Stimulated activated memory B cell treated with anti-CD40 and anti-IgM and Interleukin-4, amounts not matched to agents 10 μg/mL and 1 μg/mL and 100 μg/mL, for 72 hours (primary cell): ENCODE results near the gene IDH3G.
A peak's percentile ranks its signal among the peaks of the same experiment; 100 is the strongest.
"Not testable (repeated sequence)": the region's sequence is repeated elsewhere in the genome, so short reads cannot be mapped to it uniquely, and the experiment has no call there.

Source experiments
- ATAC-seq: fragments of 150-1000 bp; cut with Tn5 transposase; 2 replicates; pipeline ENCODE4 v1.10.0; 2021
- H3K27ac Mint-ChIP-seq: one replicate; pipeline ENCODE4 v1.8.0; 2022; ENCODE audit warnings: mild to moderate bottlenecking, mixed read lengths
- H3K27me3 Mint-ChIP-seq: one replicate; pipeline ENCODE4 v1.8.0; 2022; ENCODE audit warnings: mixed read lengths
- H3K36me3 Mint-ChIP-seq: one replicate; pipeline ENCODE4 v1.8.0; 2022; ENCODE audit warnings: mixed read lengths
- H3K4me1 Mint-ChIP-seq: one replicate; pipeline ENCODE4 v1.8.0; 2022; ENCODE audit warnings: mixed read lengths
- H3K4me3 Mint-ChIP-seq: one replicate; pipeline ENCODE4 v1.8.0; 2022; ENCODE audit warnings: mild to moderate bottlenecking, moderate library complexity, mixed read lengths
- H3K9me3 Mint-ChIP-seq: one replicate; pipeline ENCODE4 v1.8.0; 2022; ENCODE audit warnings: mixed read lengths

The IDH3G gene

GRCh38 chrX:153820601-153821000 lies 26.4 kb upstream of the IDH3G start:
- Mint-ChIP-seq H3K27me3 (peaks cover 46% of the 10 kb centered on the region), H3K9me3 (no peaks in the 10 kb centered on the region), H3K36me3 (no peaks in the 10 kb centered on the region), H3K4me3 (no peak overlapping the region), H3K4me1 (peaks cover 20% of the 10 kb centered on the region), H3K27ac (no peak overlapping the region)
- no peak for ATAC-seq

- Mint-ChIP-seq H3K4me3 (no peak overlapping the region), H3K9me3 (no peaks in the 10 kb centered on the region), H3K4me1 (peaks cover 29% of the 10 kb centered on the region), H3K27ac (no peak overlapping the region), H3K36me3 (no peaks in the 10 kb centered on the region), H3K27me3 (peaks cover 54% of the 10 kb centered on the region)
- no peak for ATAC-seq
Observed at GRCh38 chrX:153819384-153820040, 25.3 kb upstream of the IDH3G start.

- Mint-ChIP-seq H3K9me3 (no peaks in the 10 kb centered on the region), H3K4me3 (peak overlapping the region; percentile 7), H3K27ac (no peak overlapping the region), H3K36me3 (no peaks in the 10 kb centered on the region), H3K4me1 (peaks cover 29% of the 10 kb centered on the region), H3K27me3 (peaks cover 49% of the 10 kb centered on the region)
- peak; percentile 66 for ATAC-seq
Observed at GRCh38 chrX:153818571-153819383, 24.6 kb upstream of the IDH3G start.

- not testable (repeated sequence) for H3K36me3 Mint-ChIP-seq, ATAC-seq, H3K9me3 Mint-ChIP-seq, H3K4me3 Mint-ChIP-seq, H3K27ac Mint-ChIP-seq
- H3K4me1 Mint-ChIP-seq, result peaks cover 29% of the 10 kb centered on the region
- peaks cover 45% of the 10 kb centered on the region for H3K27me3 Mint-ChIP-seq
Observed at GRCh38 chrX:153818064-153818463, 23.9 kb upstream of the IDH3G start.

DNA sequence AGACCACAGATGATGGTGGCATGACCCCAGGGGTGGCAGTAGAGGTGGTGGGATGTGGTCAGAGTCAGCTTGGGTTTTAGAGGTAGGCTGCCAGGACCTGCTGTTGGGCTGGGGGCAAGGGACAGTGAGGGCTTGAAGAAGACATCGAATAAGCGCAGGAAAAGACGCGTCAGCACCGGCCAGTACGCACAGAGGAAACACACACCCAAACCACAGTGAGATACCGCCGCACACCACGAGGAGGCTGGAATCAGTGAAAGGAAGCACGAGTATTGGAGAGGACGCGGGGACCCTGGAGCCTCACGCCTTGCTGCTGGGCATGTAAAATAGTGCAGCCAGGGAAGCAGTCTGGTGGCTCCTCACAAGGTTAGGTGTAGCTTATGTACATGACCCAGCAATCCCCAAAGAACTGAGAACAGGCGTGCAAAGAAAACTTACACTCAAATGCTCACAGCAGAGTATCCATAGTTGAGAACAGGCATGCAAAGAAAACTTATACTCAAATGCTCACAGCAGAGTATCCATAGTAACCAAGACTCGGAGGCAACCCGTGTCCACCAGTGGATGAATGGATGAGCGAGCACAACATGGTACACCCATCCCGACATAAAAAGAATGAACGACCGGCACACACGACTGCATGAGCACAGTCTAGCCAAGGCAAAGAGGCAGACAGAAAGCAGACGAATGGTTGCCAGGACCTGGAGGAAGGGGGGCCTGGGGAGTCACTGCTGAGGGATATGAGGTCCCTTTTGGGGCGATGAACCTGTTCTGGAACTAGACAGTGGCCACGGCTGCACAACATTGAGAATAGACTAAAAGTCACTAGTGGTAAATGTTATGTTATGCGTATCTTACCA lies 22.9 kb upstream of the IDH3G start:
- Mint-ChIP-seq H3K4me1 (peaks cover 21% of the 10 kb centered on the region), H3K27ac (no peak overlapping the region), H3K4me3 (no peak overlapping the region), H3K27me3 (peaks cover 36% of the 10 kb centered on the region), H3K9me3 (no peaks in the 10 kb centered on the region), H3K36me3 (no peaks in the 10 kb centered on the region)
- no peak for ATAC-seq

- Mint-ChIP-seq H3K36me3 (no peaks in the 10 kb centered on the region), H3K27me3 (peaks cover 41% of the 10 kb centered on the region), H3K9me3 (no peaks in the 10 kb centered on the region), H3K27ac (no peak overlapping the region), H3K4me1 (peaks cover 18% of the 10 kb centered on the region), H3K4me3 (no peak overlapping the region)
- no peak for ATAC-seq
Observed at GRCh38 chrX:153814591-153815315, 20.6 kb upstream of the IDH3G start.

DNA sequence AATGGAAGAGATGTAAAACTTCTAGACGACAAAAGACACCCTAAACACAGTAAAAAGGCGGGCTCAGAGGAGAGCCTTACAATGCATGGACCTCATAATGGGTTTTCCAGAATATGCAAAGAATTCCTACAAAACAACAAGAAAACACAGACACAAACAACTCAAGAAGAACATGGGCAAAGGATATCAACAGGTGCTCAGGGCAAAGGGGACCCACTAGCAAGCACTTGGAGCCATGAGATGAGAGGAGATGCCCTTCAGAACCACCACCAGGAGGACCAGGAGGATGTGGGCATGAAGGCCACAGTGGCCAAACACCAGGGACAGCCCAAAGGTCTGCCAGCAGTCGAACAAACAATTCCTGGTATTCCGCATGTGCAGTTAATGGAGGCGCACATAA lies 19.0 kb upstream of the IDH3G start:
- no peak overlapping the region for H3K27ac Mint-ChIP-seq
- no peaks in the 10 kb centered on the region for H3K9me3 Mint-ChIP-seq
- H3K36me3 Mint-ChIP-seq, result no peaks in the 10 kb centered on the region
- H3K4me3 Mint-ChIP-seq, result no peak overlapping the region
- H3K4me1 Mint-ChIP-seq, result peaks cover 18% of the 10 kb centered on the region
- no peak for ATAC-seq
- H3K27me3 Mint-ChIP-seq, result peaks cover 39% of the 10 kb centered on the region

DNA sequence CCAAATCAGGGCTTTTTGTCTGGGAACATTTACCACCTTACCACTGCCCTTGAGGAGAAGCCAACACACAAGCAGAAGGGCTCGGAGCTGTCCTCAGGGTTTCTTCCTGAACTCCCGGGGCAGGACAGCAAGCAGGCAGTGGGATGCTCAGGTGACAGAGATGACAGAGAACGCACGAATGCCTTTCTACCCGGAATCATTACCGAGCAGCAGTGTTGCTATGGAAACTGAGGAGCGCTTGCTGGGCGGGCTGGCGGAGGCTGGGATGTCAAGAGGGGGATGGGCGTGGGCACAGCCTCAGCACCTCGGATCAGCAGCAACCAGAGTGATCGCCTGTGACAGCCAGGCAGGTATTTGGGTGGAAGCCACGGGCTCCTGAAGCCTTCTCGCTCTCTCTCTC lies 18.0 kb upstream of the IDH3G start:
- no peaks in the 10 kb centered on the region for H3K9me3 Mint-ChIP-seq
- no peak overlapping the region for H3K27ac Mint-ChIP-seq

GRCh38 chrX:153807976-153808375 lies 13.8 kb upstream of the IDH3G start:
- Mint-ChIP-seq H3K4me3 (no peak overlapping the region), H3K27me3 (peaks cover 18% of the 10 kb centered on the region), H3K9me3 (no peaks in the 10 kb centered on the region), H3K4me1 (no peaks in the 10 kb centered on the region), H3K36me3 (no peaks in the 10 kb centered on the region), H3K27ac (no peak overlapping the region)
- ATAC-seq, result no peak

More for the DNA sequence above, 18.0 kb upstream of the IDH3G start:
- no peaks in the 10 kb centered on the region for H3K36me3 Mint-ChIP-seq
- no peak overlapping the region for H3K4me3 Mint-ChIP-seq
- ATAC-seq, result no peak
- H3K4me1 Mint-ChIP-seq, result peaks cover 17% of the 10 kb centered on the region
- H3K27me3 Mint-ChIP-seq, result peaks cover 38% of the 10 kb centered on the region

GRCh38 chrX:153806999-153807575 lies 12.9 kb upstream of the IDH3G start:
- peaks cover 18% of the 10 kb centered on the region for H3K27me3 Mint-ChIP-seq
- no peak for ATAC-seq
- no peak overlapping the region for H3K27ac Mint-ChIP-seq
- no peaks in the 10 kb centered on the region for H3K36me3 Mint-ChIP-seq
- no peaks in the 10 kb centered on the region for H3K4me1 Mint-ChIP-seq
- no peaks in the 10 kb centered on the region for H3K9me3 Mint-ChIP-seq
- no peak overlapping the region for H3K4me3 Mint-ChIP-seq

DNA sequence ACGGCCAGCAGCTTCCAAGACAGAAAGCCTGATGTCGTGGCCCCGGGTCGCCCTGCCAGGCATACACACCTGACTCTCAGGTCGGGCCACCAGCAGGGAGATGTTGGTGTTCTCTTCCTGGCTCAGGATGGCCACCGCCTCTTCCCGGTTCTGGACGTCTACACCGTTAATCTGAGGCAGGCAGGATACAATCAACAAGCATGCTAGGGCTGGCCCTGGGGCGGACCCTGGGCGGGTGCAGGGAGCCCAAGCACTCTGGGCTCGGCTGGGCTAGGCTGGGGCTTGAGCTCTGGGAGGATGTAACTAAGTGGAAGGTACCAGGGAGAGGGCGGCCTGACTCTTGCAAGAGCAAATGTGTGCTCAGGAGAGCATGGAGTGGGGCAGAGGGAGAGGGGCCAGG lies 11.3 kb upstream of the IDH3G start:
- H3K27ac Mint-ChIP-seq, result no peak overlapping the region
- H3K36me3 Mint-ChIP-seq, result no peaks in the 10 kb centered on the region
- H3K9me3 Mint-ChIP-seq, result no peaks in the 10 kb centered on the region
- no peaks in the 10 kb centered on the region for H3K4me1 Mint-ChIP-seq
- peaks cover 18% of the 10 kb centered on the region for H3K27me3 Mint-ChIP-seq
- H3K4me3 Mint-ChIP-seq, result no peak overlapping the region
- ATAC-seq, result no peak

DNA sequence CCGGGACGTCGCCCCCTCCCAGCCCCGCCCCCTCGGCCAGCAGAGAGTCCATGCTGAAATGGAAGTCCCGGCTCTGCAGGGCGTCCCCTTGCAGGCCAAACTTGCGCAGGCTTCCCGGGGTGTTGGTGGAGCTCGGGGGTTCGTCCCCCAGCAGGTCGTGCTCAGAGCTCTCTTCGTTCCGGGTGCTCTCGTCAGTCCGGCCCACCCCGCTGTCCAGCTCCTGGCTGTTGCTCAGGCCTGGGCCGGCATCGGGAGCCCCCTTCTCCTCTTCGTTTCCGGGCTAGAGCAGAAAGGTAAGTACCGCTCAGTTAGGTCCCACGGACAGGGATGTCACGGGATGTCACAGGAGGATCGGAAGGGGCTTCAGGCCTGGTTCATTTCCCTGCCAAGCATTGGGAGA lies 10.4 kb upstream of the IDH3G start:
- no peak overlapping the region for H3K27ac Mint-ChIP-seq
- no peaks in the 10 kb centered on the region for H3K36me3 Mint-ChIP-seq
- peaks cover 11% of the 10 kb centered on the region for H3K27me3 Mint-ChIP-seq

DNA sequence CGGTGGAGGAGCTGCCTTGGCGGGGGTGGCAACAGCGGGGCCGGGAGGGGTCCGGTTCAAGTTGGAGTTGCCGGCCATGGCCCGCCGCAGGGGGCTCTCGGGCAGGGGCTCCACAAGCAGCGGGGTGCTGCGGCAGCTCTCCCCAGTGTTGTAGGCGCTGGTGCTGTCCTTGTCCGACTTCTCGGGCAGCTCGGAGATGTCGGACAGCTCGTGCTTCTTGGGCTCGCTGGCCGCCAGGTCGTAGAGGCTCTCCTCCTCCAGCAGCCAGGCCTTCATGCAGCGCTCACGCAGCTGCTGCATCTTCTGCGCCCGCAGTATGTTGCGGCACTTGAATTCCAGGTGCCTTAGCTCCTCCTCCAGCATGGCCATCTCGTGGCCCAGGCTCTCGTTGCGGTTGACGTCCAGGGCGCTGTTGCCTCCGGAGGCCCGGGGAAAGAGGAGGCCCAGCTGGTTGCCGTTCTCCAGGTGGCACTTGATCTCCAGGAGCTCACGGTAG lies 10.0 kb upstream of the IDH3G start:
- no peaks in the 10 kb centered on the region for H3K36me3 Mint-ChIP-seq
- peaks cover 9% of the 10 kb centered on the region for H3K27me3 Mint-ChIP-seq
- no peak overlapping the region for H3K4me3 Mint-ChIP-seq
- no peaks in the 10 kb centered on the region for H3K9me3 Mint-ChIP-seq
- H3K4me1 Mint-ChIP-seq, result no peaks in the 10 kb centered on the region
- H3K27ac Mint-ChIP-seq, result no peak overlapping the region
- no peak for ATAC-seq

More for the DNA sequence above, 10.4 kb upstream of the IDH3G start:
- H3K4me1 Mint-ChIP-seq, result no peaks in the 10 kb centered on the region
- no peaks in the 10 kb centered on the region for H3K9me3 Mint-ChIP-seq
- H3K4me3 Mint-ChIP-seq, result no peak overlapping the region
- ATAC-seq, result no peak

DNA sequence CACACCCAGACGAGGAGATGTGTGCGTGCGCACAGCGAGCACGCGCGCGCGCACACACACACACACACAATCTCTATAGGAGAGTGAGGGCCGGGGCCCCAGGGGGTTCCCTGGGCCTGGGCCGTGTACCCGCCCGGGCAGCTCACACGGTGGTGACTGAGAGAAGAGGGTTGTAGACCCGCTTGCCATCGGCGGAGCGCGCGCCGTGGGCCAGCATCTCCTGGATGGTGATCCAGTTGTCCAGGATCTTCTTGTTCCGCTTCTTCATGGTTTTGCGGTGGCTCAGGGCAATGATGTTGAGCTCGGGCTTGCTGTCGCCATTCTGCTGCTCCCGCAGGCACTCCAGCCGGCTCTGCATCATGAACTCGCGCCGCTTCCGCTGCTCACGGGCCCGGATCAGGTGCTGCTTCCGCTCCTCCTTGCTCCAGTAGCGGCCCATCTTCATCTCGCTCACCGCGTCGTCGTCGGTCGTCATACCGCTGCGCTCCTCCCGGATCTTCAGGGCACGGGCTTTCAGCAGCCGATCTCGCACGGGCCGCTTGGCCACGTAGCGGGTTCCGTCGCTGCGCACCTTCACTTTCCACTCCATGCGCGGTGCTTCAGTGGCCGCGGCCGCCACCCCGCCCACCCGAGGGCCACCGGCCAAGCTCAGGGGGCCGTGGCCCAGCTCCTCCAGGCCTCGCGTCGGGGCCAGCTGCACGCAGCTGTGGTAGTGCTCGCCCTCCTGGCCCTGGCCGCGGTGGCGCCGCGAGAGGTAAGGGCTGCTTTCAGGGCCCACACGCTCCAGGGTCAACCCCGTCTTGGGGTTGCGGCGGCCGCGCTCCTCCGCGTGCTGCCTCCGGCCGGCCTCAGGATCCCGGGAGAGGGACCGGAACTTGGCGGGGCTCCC lies 9.3 kb upstream of the IDH3G start:
- Mint-ChIP-seq H3K4me1 (no peaks in the 10 kb centered on the region), H3K4me3 (no peak overlapping the region), H3K27me3 (peaks cover 9% of the 10 kb centered on the region), H3K9me3 (no peaks in the 10 kb centered on the region), H3K27ac (no peak overlapping the region), H3K36me3 (peaks cover 7% of the 10 kb centered on the region)
- no peak for ATAC-seq
